Hepatic stellate cell (primary cell): ENCODE data around the gene CCDC57.

ENCODE experiments used
- DNase-seq: peaks from one replicate; pipeline ENCODE4 v3.0.0; 2011; ENCODE audit warnings: low spot score

The CCDC57 gene

DNA sequence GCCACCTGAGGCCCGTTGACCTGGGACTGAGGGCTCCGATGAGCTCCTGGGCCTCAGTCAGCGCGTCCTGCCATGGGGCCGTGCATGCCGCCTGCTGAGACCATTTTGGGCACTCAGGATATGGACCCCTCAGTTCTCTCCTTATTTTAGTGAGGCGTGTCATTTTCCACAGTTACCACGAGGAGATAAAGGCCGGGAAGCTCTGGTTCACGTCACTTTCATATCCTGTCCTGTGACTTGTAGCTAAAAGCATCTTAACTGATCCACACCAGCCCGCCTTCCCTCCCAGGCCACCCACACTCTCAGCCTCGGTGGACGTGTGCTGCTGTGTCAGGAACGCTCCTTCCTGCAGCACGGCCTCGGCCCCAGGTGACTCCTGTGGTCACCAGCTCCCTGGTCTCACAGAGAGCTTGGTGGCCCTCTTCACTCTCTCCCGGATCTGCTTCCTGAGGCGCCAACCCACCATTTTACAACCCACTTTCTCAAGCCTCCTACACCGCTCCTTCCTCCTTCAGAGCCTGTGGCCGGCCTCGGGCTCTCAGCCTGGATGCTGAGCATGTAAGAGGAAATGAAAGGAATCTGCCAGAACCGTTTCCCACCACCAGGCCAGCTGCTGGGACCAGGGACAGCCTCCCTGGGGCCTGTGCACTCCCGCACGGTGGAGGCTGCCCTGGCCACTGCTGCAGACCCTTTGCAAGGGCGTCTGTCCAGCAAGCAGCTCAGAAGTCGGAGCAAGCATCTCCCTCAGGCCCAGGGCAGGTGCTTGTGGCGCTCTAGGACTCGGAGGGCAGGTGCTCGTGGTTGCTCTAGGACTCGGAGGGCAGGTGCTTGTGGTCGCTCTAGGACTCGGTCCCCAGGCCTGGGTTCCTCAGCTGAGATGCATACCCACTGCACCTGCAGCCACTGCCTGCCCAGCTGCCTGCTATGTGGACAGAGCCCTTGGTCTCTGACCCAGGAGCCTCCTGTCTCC is 90.7 kb downstream of the CCDC57 start:
- no peak for DNase-seq

- no peak for DNase-seq
Observed at GRCh38 chr17:82121246-82121645, 91.4 kb downstream of the CCDC57 start.

DNA sequence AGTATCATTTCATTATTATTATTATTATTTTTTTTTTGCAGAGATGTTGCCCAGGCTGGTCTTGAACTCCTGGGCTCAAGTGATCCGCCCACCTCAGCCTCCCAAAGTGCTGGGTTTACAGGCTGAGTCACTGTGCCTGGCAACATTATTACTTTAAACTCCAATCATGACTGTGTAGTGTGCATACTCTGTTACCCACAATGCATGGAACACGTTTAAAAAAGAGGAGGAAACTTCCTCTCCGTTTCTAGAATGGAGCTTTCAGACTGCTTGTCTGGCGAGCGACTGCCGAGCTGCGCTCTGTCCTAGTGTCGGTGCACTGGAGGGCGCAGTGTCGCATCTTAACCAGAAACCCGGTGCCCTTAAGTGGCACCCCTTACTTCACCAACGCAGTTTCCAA is 92.5 kb downstream of the CCDC57 start:
- no peak for DNase-seq

DNA sequence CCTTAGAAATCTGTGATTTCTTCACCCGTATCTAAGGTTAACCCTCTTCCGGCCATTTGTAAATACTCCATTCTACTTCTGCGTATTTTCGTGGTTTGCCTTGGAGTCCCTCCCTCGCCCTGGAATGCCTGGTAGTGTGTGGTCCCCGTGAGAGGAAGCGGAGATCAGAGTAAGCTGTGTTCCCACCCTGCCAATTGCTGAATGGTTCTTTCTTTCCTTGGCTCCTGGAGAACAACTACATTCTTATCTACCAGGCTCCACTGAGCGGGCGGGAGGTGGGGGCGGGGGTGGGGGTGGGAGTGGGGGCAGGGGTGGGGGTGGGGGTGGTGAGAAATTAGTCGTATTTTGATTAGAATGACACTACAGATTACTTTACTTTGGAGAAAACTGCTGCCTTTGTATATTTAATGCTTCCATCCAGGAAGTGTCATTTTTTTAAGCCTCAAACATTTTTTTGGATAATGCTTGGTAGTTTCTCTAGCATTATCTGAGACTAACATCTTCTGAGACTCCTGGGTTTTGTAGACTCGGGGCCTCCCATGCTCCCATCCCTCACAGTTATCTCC is 93.7 kb downstream of the CCDC57 start:
- DNase-seq: no peak

- DNase-seq: no peak
Observed at GRCh38 chr17:82118168-82118814, 94.4 kb downstream of the CCDC57 start.

DNA sequence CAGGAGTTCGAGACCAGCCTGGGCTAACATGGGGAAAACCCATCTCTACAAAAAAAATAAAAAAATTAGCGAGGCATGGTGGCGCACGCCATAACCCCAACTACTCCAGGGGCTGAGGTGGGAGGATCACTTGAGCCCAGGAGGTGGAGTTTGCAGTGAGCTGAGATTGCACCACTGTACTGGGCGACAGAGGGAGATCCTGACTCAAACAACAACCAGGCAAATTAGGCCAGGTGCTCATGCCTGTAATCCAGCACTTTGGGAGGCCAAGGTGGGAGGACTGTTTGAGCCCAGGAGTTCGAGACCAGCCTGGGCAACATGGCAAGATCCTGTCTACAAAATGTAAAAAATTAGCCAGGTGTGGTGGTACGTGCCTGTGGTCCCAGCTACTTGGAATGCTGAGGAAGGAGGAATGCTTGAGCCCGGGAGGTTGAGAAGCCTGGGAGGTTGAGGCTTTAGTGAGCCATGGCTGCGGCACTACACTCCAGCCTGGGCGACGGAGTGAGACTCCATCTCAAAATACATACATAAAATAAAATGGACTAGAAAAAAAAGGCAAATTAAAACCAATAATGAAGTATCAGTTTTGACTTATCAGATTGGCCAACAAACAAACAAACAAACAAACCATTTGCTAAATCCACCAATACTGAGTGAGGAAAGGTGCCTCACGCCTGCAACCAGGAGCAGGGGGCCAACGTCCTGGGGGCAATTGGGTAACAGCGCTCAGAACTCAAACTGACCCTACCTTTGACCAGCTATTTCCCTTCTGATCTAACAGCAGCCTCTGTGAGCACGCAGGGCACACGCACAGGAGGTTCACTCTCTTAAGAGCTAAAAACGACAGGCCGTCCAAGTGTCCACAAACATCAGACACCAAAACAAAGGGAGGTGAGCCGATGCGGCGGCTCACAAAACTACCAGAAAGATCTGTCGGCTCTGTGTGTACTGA is 95.2 kb downstream of the CCDC57 start:
- DNase-seq: no peak

DNA sequence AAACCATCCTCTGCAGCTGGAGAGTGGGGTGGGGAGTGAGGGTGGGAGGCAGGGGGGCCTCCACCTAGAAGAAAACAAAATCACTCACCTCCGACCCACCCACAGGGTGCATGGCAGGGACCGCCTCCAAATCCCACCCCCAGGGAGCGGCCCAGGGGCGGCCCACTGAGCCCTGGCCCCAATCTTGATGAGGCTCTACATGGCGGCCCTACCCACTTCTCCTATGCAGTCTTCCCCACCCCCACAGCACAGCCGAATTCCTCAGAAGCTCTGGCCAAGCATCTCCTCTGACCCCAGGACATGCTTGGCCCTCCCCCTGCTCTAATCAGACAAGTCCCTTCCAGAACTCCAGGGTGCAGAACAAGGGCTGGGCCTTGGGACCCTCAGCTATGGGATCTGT is 96.4 kb downstream of the CCDC57 start:
- no peak for DNase-seq

DNA sequence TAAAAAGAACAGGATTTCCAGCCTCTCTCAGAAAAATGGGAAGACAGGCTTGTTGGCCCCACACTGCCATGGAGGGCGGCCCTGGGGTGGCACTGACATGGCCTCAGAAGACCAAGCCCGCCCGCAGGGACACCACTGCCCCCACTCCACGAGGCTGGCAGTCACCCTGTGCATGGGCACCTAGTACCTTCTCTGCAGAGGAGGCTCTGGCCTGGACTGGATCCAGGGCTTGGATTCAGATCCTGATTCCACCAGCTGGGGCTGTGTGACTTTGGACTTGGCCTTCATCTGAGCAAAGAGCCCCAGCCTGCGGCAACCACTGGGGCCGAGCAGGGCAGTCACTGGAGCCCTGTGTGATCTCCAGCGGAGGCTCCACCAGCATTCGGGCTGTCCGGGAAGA is 97.8 kb downstream of the CCDC57 start:
- no peak for DNase-seq

GRCh38 chr17:82114447-82114846 is 98.2 kb downstream of the CCDC57 start:
- no peak for DNase-seq

DNA sequence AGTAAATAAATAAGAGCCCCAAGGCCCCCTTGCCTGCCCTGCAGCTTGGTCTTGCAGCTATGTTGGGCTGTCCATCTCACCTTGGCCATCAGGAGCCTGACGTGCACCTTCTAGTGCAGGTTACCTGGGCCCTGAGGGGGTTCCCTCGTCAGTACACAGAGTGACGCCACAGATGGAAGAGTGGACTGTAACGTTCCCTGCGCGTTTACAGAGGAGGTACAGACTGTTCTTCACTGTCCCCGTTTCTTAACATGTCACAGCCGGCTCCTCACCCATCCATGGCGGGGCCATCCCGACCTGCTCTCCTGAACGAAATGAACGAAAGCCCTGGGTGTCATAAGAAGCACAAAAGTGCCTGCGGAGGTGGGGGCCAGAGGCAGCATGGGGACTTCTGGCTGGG is 98.7 kb downstream of the CCDC57 start:
- DNase-seq: no peak

DNA sequence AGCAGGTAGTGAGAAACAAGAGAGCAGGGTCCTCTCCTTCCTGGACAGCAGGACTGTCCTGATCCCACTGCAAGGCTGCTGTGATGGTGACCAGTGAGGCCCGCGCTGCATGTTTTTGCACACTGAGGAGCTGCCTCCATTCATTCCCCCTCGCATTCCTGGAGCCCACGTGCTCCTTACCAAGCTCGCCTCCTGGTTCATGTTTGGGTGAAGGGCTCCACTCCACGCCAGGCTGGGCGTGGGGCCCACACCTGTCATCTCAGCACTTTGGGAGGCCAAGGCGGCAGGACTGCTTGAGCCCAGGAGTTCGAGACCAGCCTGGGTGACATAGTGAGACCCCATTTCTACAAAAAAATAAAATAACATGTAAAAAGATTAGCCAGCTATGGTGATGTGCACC is 99.2 kb downstream of the CCDC57 start:
- DNase-seq: no peak

- no peak for DNase-seq
Observed at GRCh38 chr17:82112914-82113311, 99.7 kb downstream of the CCDC57 start.

DNA sequence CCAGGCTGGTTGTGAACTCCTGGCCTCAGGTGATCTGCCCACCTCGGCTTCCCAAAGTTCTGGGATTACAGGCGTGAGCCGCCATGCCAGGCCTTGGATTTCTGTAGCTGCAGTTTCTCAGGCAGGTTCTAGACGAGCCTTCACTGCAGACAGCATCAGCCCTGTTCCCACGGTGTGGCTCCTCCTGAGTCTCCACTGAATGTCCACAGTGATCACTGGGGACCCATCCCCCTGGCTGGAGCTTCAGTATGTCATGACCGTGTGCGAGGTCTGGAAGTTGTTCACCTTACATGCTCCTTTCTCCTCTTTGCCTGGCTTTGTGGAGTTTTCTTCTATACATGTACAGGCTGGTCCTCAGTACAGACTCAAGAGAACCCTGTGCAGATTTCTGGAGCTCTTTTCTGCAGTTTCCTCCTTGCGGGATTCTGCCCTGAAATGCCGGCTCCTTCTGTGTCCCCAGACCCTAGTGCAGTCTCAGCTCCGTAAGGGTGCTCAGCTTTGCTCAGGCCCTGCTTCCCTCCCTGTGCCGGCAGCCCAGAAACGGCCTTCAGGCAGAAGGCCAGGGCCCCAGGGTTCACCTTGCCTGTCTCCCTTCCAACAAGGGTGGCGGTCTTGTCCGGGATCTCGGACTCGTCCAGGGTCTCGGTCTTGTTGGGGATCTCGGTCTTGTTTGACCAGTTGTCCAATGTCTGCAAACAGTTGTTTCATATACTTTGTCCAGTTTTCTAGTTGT is 100.3 kb downstream of the CCDC57 start:
- DNase-seq: no peak

GRCh38 chr17:82110298-82110697 is 102.3 kb downstream of the CCDC57 start:
- DNase-seq: no peak

DNA sequence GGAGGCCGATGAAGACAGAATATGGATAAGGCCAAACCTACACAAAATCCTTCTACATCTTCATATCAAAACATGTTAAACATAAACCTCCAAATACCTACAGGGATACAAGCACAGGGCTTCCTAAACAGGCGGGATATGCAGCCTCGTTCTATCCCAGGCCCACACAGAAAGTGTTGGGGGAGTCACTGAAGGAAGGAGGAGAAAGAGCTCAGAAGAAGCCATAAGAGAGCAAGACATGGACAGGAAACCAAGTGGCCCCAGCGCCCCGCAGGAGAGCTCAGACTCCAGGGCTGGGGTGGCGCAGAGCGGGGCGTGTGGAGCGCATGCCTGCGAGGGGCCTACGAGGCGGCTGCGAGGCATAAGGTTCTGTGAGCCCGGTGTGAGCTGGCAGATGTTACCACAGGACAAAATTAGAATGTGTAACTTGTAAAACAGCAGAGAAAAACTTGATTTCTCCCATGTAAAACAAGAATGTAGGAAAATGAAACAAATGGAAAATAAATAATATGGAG is 103.6 kb downstream of the CCDC57 start:
- DNase-seq: no peak

- DNase-seq: no peak
Observed at GRCh38 chr17:82108496-82108945, 104.1 kb downstream of the CCDC57 start.

DNA sequence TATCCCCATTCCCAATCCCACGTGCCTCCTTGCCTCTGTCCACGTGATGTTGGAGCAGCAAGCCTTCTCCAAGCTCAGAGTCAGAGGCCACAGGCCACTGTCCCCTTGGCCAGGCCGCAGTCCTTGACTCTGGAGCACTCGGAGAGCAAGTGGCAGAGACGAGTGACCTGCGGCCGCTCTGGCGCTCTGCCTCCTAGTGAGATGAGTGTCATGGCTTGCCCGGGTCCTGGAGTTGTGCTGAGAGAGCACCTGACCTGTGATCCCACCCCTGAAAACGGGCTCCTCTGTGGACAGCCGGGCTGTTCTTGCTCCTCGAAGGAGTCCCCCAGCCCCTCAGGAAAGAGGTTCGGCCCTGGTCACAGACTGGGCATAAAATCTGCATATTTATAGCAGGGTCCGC is 104.6 kb downstream of the CCDC57 start:
- DNase-seq: no peak

DNA sequence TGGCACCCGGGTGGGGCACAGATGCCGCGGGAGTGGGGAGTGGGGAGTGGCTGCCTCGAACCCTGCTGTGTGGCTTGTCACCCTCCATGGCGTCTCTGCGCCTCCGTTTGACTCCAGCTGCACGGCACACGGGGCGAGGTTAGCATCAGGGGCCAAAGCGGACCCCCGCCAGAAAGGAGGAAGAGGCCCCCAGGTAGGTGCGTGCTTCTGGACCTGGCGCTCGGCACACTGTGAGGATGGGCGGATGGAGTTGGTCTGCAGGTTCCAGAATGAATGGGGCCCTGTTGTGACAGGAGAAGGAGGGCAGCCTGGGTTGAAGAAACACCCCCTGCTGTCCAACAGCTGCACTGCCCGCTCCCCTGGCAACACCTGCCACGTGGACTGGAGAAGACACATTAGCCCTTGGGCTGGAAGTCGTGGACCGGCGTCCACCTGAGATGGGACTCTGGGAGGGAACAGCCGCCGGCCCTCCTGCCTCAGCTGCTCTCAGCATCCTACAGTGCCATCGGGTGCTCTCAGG is 105.2 kb downstream of the CCDC57 start:
- DNase-seq: no peak

GRCh38 chr17:82106688-82107305 is 105.8 kb downstream of the CCDC57 start:
- DNase-seq: no peak
